Muscle of leg (tissue), 11 donors: ENCODE data around the gene SORBS2. TPM values are rescaled to one million over a fixed set of nuclear protein-coding genes. Genes with fewer than 3 reads are reported as not detected.

Experiments
- DNase-seq: peaks from one replicate; pipeline ENCODE4 v3.0.0; 2013
- H3K27ac ChIP-seq: one replicate; pipeline ENCODE4 v1.5.1; 2013; ENCODE audit warnings: mild to moderate bottlenecking, low read length, control low read depth
- H3K27me3 ChIP-seq: one replicate; pipeline ENCODE4 v1.6.1; 2013; ENCODE audit warnings: low read length; ENCODE audit not compliant: control insufficient read depth, insufficient read depth
- H3K36me3 ChIP-seq: one replicate; pipeline ENCODE4 v1.6.1; 2013; ENCODE audit warnings: low read length; ENCODE audit not compliant: control insufficient read depth, insufficient read depth
- H3K4me1 ChIP-seq: one replicate; pipeline ENCODE4 v1.6.1; 2013; ENCODE audit warnings: low read length; ENCODE audit not compliant: control insufficient read depth, insufficient read depth
- H3K4me3 ChIP-seq: one replicate; pipeline ENCODE4 v1.5.1; 2013; ENCODE audit warnings: low read length, control low read depth
- H3K9me3 ChIP-seq: replicated peaks from 2 replicates; pipeline ENCODE4 v1.6.1; 2013; ENCODE audit warnings: low read depth, low read length; ENCODE audit not compliant: control insufficient read depth
- WGBS: methylation state at CpG from one replicate; pipeline ENCODE4 v1.1.5; 2013; ENCODE audit warnings: missing lambda C conversion rate; ENCODE audit not compliant: insufficient coverage; 5-methylcytosine and 5-hydroxymethylcytosine counted together
- polyA plus RNA-seq, 8 donors: library from polyadenylated mRNA; unstranded; fragments of 120-200 nt; gene quantifications; one replicate each; pipeline versions ENCODE4 v1.2.1 to v1.2.3, GENCODE V29; 2013; ENCODE audit warnings: inconsistent platforms in 1 of 8, low replicate concordance in 1 of 8; ENCODE audit not compliant: insufficient read length in 8 of 8, insufficient read depth in 1 of 8
- total RNA-seq: library from RNA; stranded (reverse); fragments of 120-200 nt; gene quantifications from one replicate; pipeline ENCODE4 v1.2.4, GENCODE V29; 2013

The SORBS2 gene
- total and polyA plus RNA-seq, 9 donors, result 17.7 to 48.5 (median 36.3) TPM

- no peaks in the 10 kb centered on the region for H3K27me3 ChIP-seq
- H3K9me3 ChIP-seq, result no peaks in the 10 kb centered on the region
- H3K36me3 ChIP-seq, result no peaks in the 10 kb centered on the region
- WGBS, result no CpG with 5 or more reads among the region's 2 CpGs
- H3K27ac ChIP-seq, result peak overlapping the region; percentile 42
- no peak overlapping the region for H3K4me3 ChIP-seq
- peaks cover 11% of the 10 kb centered on the region for H3K4me1 ChIP-seq
- no peak for DNase-seq
Measured at GRCh38 chr4:185793116-185793485, 18.9 kb downstream of the SORBS2 start.

GRCh38 chr4:185792384-185793115 is 19.4 kb downstream of the SORBS2 start:
- DNase-seq, result peak; percentile 75
- Histone ChIP-seq H3K4me1 (peaks cover 11% of the 10 kb centered on the region), H3K27me3 (no peaks in the 10 kb centered on the region), H3K4me3 (no peak overlapping the region), H3K27ac (peak overlapping the region; percentile 42), H3K9me3 (no peaks in the 10 kb centered on the region), H3K36me3 (no peaks in the 10 kb centered on the region)
- 91% methylated on average over 4 of the region's 11 CpGs for whole genome bisulfite sequencing

GRCh38 chr4:185787926-185788679 is 23.9 kb downstream of the SORBS2 start:
- H3K27me3 ChIP-seq, result no peaks in the 10 kb centered on the region
- H3K4me1 ChIP-seq, result peaks cover 9% of the 10 kb centered on the region
- 65% methylated on average over 9 of the region's 16 CpGs for WGBS
- H3K27ac ChIP-seq, result no peak overlapping the region
- no peaks in the 10 kb centered on the region for H3K9me3 ChIP-seq
- DNase-seq, result no peak
- no peak overlapping the region for H3K4me3 ChIP-seq
- no peaks in the 10 kb centered on the region for H3K36me3 ChIP-seq

GRCh38 chr4:185786422-185786821 is 25.6 kb downstream of the SORBS2 start:
- Histone ChIP-seq H3K4me1 (no peaks in the 10 kb centered on the region), H3K27ac (peak overlapping the region; percentile 10), H3K4me3 (no peak overlapping the region), H3K9me3 (no peaks in the 10 kb centered on the region), H3K36me3 (no peaks in the 10 kb centered on the region), H3K27me3 (no peaks in the 10 kb centered on the region)
- WGBS, result 57% methylated on average over 2 of the region's 6 CpGs
- DNase-seq, result no peak

GRCh38 chr4:185783574-185783973 is 28.4 kb downstream of the SORBS2 start:
- Histone ChIP-seq H3K27me3 (no peaks in the 10 kb centered on the region), H3K4me1 (no peaks in the 10 kb centered on the region), H3K27ac (no peak overlapping the region), H3K4me3 (no peak overlapping the region), H3K9me3 (no peaks in the 10 kb centered on the region), H3K36me3 (no peaks in the 10 kb centered on the region)
- no peak for DNase-seq
- WGBS, result 87% methylated on average over 3 of the region's 5 CpGs

- no peak overlapping the region for H3K4me3 ChIP-seq
- H3K27ac ChIP-seq, result no peak overlapping the region
- no peaks in the 10 kb centered on the region for H3K9me3 ChIP-seq
- no peak for DNase-seq
- no peaks in the 10 kb centered on the region for H3K4me1 ChIP-seq
- no peaks in the 10 kb centered on the region for H3K36me3 ChIP-seq
- H3K27me3 ChIP-seq, result no peaks in the 10 kb centered on the region
Measured at GRCh38 chr4:185782523-185782922, 29.5 kb downstream of the SORBS2 start.

GRCh38 chr4:185781555-185782215 is 30.3 kb downstream of the SORBS2 start:
- no peak overlapping the region for H3K4me3 ChIP-seq
- H3K36me3 ChIP-seq, result no peaks in the 10 kb centered on the region
- DNase-seq, result no peak
- no peaks in the 10 kb centered on the region for H3K4me1 ChIP-seq
- H3K27me3 ChIP-seq, result no peaks in the 10 kb centered on the region
- 82% methylated on average over 6 of the region's 15 CpGs for WGBS
- H3K9me3 ChIP-seq, result no peaks in the 10 kb centered on the region
- H3K27ac ChIP-seq, result no peak overlapping the region

GRCh38 chr4:185780472-185780871 is 31.5 kb downstream of the SORBS2 start:
- WGBS, result 94% methylated on average over 3 of the region's 5 CpGs
- H3K9me3 ChIP-seq, result no peaks in the 10 kb centered on the region
- no peak overlapping the region for H3K27ac ChIP-seq
- H3K4me1 ChIP-seq, result no peaks in the 10 kb centered on the region
- H3K4me3 ChIP-seq, result no peak overlapping the region
- no peaks in the 10 kb centered on the region for H3K27me3 ChIP-seq
- DNase-seq, result no peak
- no peaks in the 10 kb centered on the region for H3K36me3 ChIP-seq

- Histone ChIP-seq H3K27me3 (no peaks in the 10 kb centered on the region), H3K4me1 (peaks cover 3% of the 10 kb centered on the region), H3K4me3 (no peak overlapping the region), H3K27ac (no peak overlapping the region), H3K36me3 (no peaks in the 10 kb centered on the region), H3K9me3 (no peaks in the 10 kb centered on the region)
- DNase-seq, result no peak
- no CpG with 5 or more reads among the region's 3 CpGs for WGBS
Measured at GRCh38 chr4:185779517-185779916, 32.5 kb downstream of the SORBS2 start.

- H3K4me1 ChIP-seq, result peaks cover 6% of the 10 kb centered on the region
- no peak overlapping the region for H3K4me3 ChIP-seq
- no peak overlapping the region for H3K27ac ChIP-seq
- no peak for DNase-seq
- WGBS, result 81% methylated on average over 3 of the region's 11 CpGs
- H3K27me3 ChIP-seq, result peaks cover 3% of the 10 kb centered on the region
- H3K36me3 ChIP-seq, result no peaks in the 10 kb centered on the region
- H3K9me3 ChIP-seq, result no peaks in the 10 kb centered on the region
Measured at GRCh38 chr4:185778307-185778706, 33.7 kb downstream of the SORBS2 start.
